ENCODE results near the gene SMIM44.
"Not testable (repeated sequence)": the region's sequence is repeated elsewhere in the genome, so short reads cannot be mapped to it uniquely, and the experiment has no call there.

The SMIM44 gene

GRCh38 chr19:3456925-3457527 is 26.2 kb downstream of the SMIM44 start:
- DNase-seq: no peak

- no peak for DNase-seq
Measured at GRCh38 chr19:3455960-3456601, 27.2 kb downstream of the SMIM44 start.

GRCh38 chr19:3455393-3455955 is 27.8 kb downstream of the SMIM44 start:
- DNase-seq: no peak

GRCh38 chr19:3454656-3455392 is 28.4 kb downstream of the SMIM44 start:
- DNase-seq: no peak

- no peak for DNase-seq
Measured at GRCh38 chr19:3453840-3454239, 29.4 kb downstream of the SMIM44 start.

GRCh38 chr19:3452942-3453214 is 30.4 kb downstream of the SMIM44 start:
- DNase-seq: not testable (repeated sequence)

- DNase-seq: no peak
Measured at GRCh38 chr19:3452171-3452941, 30.9 kb downstream of the SMIM44 start.

GRCh38 chr19:3451451-3451866 is 31.8 kb downstream of the SMIM44 start:
- no peak for DNase-seq

GRCh38 chr19:3450796-3451411 is 32.3 kb downstream of the SMIM44 start:
- DNase-seq: no peak

- DNase-seq: no peak
Measured at GRCh38 chr19:3448616-3449334, 34.5 kb downstream of the SMIM44 start.

- not testable (repeated sequence) for DNase-seq
Measured at GRCh38 chr19:3446657-3447056, 36.6 kb downstream of the SMIM44 start.

- DNase-seq: no peak
Measured at GRCh38 chr19:3444695-3445234, 38.5 kb downstream of the SMIM44 start.

- DNase-seq: peak; percentile 28
Measured at GRCh38 chr19:3443840-3444694, 39.2 kb downstream of the SMIM44 start.

- no peak for DNase-seq
Measured at GRCh38 chr19:3442487-3443071, 40.7 kb downstream of the SMIM44 start.

- no peak for DNase-seq
Measured at GRCh38 chr19:3441986-3442329, 41.3 kb downstream of the SMIM44 start.

GRCh38 chr19:3441089-3441985 is 41.9 kb downstream of the SMIM44 start:
- DNase-seq: no peak

- DNase-seq: peak; percentile 24
Measured at GRCh38 chr19:3440082-3440481, 43.2 kb downstream of the SMIM44 start.

GRCh38 chr19:3434630-3435553 is 48.3 kb downstream of the SMIM44 start:
- DNase-seq: peak; percentile 90

Measured in GDM1 (cell line).